GM21381 (cell line): ENCODE measurements around the gene GRIN2C.
"Not testable (repeated sequence)": the region's sequence is repeated elsewhere in the genome, so short reads cannot be mapped to it uniquely, and the experiment has no call there.

ENCODE experiments used
- ATAC-seq: cut with Tn5 transposase; IDR thresholded peaks from one replicate; pipeline ENCODE4 v1.9.1; 2021; ENCODE audit warnings: mild to moderate bottlenecking, moderate library complexity; ENCODE audit not compliant: unreplicated experiment

GRIN2C gene

GRCh38 chr17:74859459-74860228 lies at the start of gene GRIN2C:
TSS of gene GRIN2C (minus strand) at chr17:74859885. CDS start at chr17:74855092, 4,793 bp downstream.
- ATAC-seq, result no peak

- ATAC-seq, result not testable (repeated sequence)
These were observed 49.4 kb upstream of the GRIN2C start for GRCh38 chr17:74909097-74909496.

- no peak for ATAC-seq
These were observed 47.3 kb upstream of the GRIN2C start for GRCh38 chr17:74907012-74907411.

GRCh38 chr17:74906214-74906793 lies 46.6 kb upstream of the GRIN2C start:
- ATAC-seq, result not testable (repeated sequence)

GRCh38 chr17:74904687-74905409 lies 45.2 kb upstream of the GRIN2C start:
- ATAC-seq, result no peak

GRCh38 chr17:74903671-74904070 lies 44.0 kb upstream of the GRIN2C start:
- no peak for ATAC-seq

- ATAC-seq, result no peak
These were observed 43.3 kb upstream of the GRIN2C start for GRCh38 chr17:74903034-74903433.

- ATAC-seq, result no peak
These were observed 41.9 kb upstream of the GRIN2C start for GRCh38 chr17:74901353-74902135.

GRCh38 chr17:74900208-74900607 lies 40.5 kb upstream of the GRIN2C start:
- no peak for ATAC-seq

- ATAC-seq, result no peak
These were observed 38.8 kb upstream of the GRIN2C start for GRCh38 chr17:74898376-74898946.

GRCh38 chr17:74893936-74894671 lies 34.4 kb upstream of the GRIN2C start:
- ATAC-seq, result no peak

- no peak for ATAC-seq
These were observed 33.6 kb upstream of the GRIN2C start, which contains the start of gene FADS6 for GRCh38 chr17:74892974-74893911. TSS of gene FADS6 (minus strand) at chr17:74893633. CDS start at chr17:74893595, 38 bp downstream.

GRCh38 chr17:74892013-74892841 lies 32.5 kb upstream of the GRIN2C start:
- ATAC-seq, result no peak

GRCh38 chr17:74890554-74890953 lies 30.9 kb upstream of the GRIN2C start:
- ATAC-seq, result no peak

- no peak for ATAC-seq
These were observed 28.8 kb upstream of the GRIN2C start for GRCh38 chr17:74888469-74888868.

- no peak for ATAC-seq
These were observed 23.6 kb upstream of the GRIN2C start for GRCh38 chr17:74883241-74883745.

- ATAC-seq, result no peak
These were observed 23.0 kb upstream of the GRIN2C start for GRCh38 chr17:74882517-74883240.
